Lower lobe of right lung (tissue), 2 donors: ENCODE results near the gene ICAM1. TPM values are rescaled to one million over a fixed set of nuclear protein-coding genes. Genes with fewer than 3 reads are reported as not detected.

Experiments used
- ATAC-seq, 2 donors: fragments of 200-7000 bp; cut with Tn5 transposase; one replicate each; pipeline ENCODE4 v1.9.1; 2020 to 2022; ENCODE audit warnings: mild to moderate bottlenecking in 2 of 2, moderate library complexity in 2 of 2
- DNase-seq: peaks from one replicate; pipeline ENCODE4 v3.0.0-alpha.2; 2020
- H3K27ac ChIP-seq: fragments of 200-600 bp; one replicate; pipeline ENCODE4 v1.8.0; 2022
- H3K27me3 ChIP-seq: fragments of 200-600 bp; one replicate; pipeline ENCODE4 v1.8.0; 2022; ENCODE audit warnings: low read depth
- H3K36me3 ChIP-seq: fragments of 200-600 bp; one replicate; pipeline ENCODE4 v1.8.0; 2022; ENCODE audit warnings: mild to moderate bottlenecking
- H3K4me1 ChIP-seq: fragments of 200-600 bp; one replicate; pipeline ENCODE4 v1.8.0; 2022
- H3K4me3 ChIP-seq: fragments of 200-600 bp; one replicate; pipeline ENCODE4 v1.8.0; 2022; ENCODE audit warnings: mild to moderate bottlenecking
- H3K9me3 ChIP-seq: fragments of 200-600 bp; one replicate; pipeline ENCODE4 v1.8.0; 2022
- CTCF ChIP-seq: fragments of 200-600 bp; IDR thresholded peaks from one replicate; pipeline ENCODE4 v1.8.0; 2022; ENCODE audit warnings: antibody characterized with exemption, mild to moderate bottlenecking
- intact Hi-C: fragments of 100-400 bp; cut with DNase I; formaldehyde crosslinking; loops from one replicate; pipeline ENCODE4 v1.11.0; 2022
- total RNA-seq: library from RNA; stranded (reverse); fragmentation: NEBNext Ultra II Directional; extraction: Animal tissue kit (Norgen Biotek cat#: 25700); gene quantifications from one replicate; pipeline ENCODE4 v1.2.1, GENCODE V29; 2021
- donor health status: DM: no; HTN: yes; CAD: no; lungs with severe emphysema.

ICAM1 gene
- total RNA-seq, 1 donor from 2014 or later, result 95.9 TPM

GRCh38 chr19:10309423-10309822, 38.5 kb downstream of the ICAM1 start, which contains the start of gene ZGLP1:
ZGLP1 (minus strand) TSS chr19:10309815.
- H3K4me1 ChIP-seq, result peaks cover under 1% of the 10 kb centered on the region
- H3K36me3 ChIP-seq, result peaks cover 8% of the 10 kb centered on the region
- H3K9me3 ChIP-seq, result no peaks in the 10 kb centered on the region
- no peak for ATAC-seq
- H3K27ac ChIP-seq, result no peak within 1 kb of the TSS
- no peaks in the 10 kb centered on the region for H3K27me3 ChIP-seq
- intact Hi-C loops, result no loop called here
- H3K4me3 ChIP-seq, result no peak within 1 kb of the TSS
- no peak for TF ChIP-seq CTCF
- DNase-seq, result no peak

- Histone ChIP-seq H3K36me3 (peaks cover 41% of the 10 kb centered on the region), H3K9me3 (no peaks in the 10 kb centered on the region), H3K4me3 (peak within 1 kb of the TSS; percentile 96), H3K27me3 (no peaks in the 10 kb centered on the region), H3K27ac (peak within 1 kb of the TSS; percentile 57), H3K4me1 (peaks cover 16% of the 10 kb centered on the region)
- intact Hi-C loops, result no loop called here
- TF ChIP-seq CTCF, result no peak
- ATAC-seq, result peak; percentile 90 to 96
- peak; percentile 92 for DNase-seq
These were observed 44.7 kb downstream of the ICAM1 start, which contains the start of gene FDX2 for GRCh38 chr19:10315335-10316214. FDX2 (minus strand) TSS chr19:10316015; CDS start chr19:10315996, 19 bp downstream.

- intact Hi-C loops, result no loop called here
- no peak for DNase-seq
- Histone ChIP-seq H3K4me3 (peak overlapping the region; percentile 96), H3K27ac (no peak overlapping the region), H3K4me1 (peaks cover 16% of the 10 kb centered on the region), H3K36me3 (peaks cover 50% of the 10 kb centered on the region), H3K27me3 (no peaks in the 10 kb centered on the region), H3K9me3 (no peaks in the 10 kb centered on the region)
- no peak for TF ChIP-seq CTCF
- ATAC-seq, result peak; percentile 5 to 20
These were observed 45.5 kb downstream of the ICAM1 start for GRCh38 chr19:10316229-10317044.

- no peak overlapping the region for H3K27ac ChIP-seq
- H3K9me3 ChIP-seq, result no peaks in the 10 kb centered on the region
- H3K27me3 ChIP-seq, result no peaks in the 10 kb centered on the region
- H3K4me3 ChIP-seq, result no peak overlapping the region
- intact Hi-C loops, result no loop called here
- H3K36me3 ChIP-seq, result peaks cover 58% of the 10 kb centered on the region
- ATAC-seq (no peak), DNase-seq (no peak)
- TF ChIP-seq CTCF, result no peak
- H3K4me1 ChIP-seq, result peaks cover 16% of the 10 kb centered on the region
These were observed 46.3 kb downstream of the ICAM1 start for GRCh38 chr19:10317045-10317856.

- Histone ChIP-seq H3K36me3 (peaks cover 65% of the 10 kb centered on the region), H3K4me1 (peaks cover 16% of the 10 kb centered on the region), H3K9me3 (no peaks in the 10 kb centered on the region), H3K27ac (no peak overlapping the region), H3K4me3 (no peak overlapping the region), H3K27me3 (no peaks in the 10 kb centered on the region)
- no peak for TF ChIP-seq CTCF
- DNase-seq (no peak), ATAC-seq (no peak)
- intact Hi-C loops, result no loop called here
These were observed 47.0 kb downstream of the ICAM1 start for GRCh38 chr19:10317857-10318462.
